Stimulated activated CD8-positive, alpha-beta memory T cell treated with anti-CD3 and anti-CD28 coated beads, Interleukin-4, amount 100 ng/mL, for 1 hour (primary cell): Measurements from ENCODE around the gene CDH15.

Experiments
- DNase-seq, 2 donors: peaks; one replicate each; pipeline ENCODE4 v3.0.0-alpha.2; 2020; ENCODE audit warnings: low read depth in 2 of 2, low spot score in 1 of 2

Gene CDH15, protein sequence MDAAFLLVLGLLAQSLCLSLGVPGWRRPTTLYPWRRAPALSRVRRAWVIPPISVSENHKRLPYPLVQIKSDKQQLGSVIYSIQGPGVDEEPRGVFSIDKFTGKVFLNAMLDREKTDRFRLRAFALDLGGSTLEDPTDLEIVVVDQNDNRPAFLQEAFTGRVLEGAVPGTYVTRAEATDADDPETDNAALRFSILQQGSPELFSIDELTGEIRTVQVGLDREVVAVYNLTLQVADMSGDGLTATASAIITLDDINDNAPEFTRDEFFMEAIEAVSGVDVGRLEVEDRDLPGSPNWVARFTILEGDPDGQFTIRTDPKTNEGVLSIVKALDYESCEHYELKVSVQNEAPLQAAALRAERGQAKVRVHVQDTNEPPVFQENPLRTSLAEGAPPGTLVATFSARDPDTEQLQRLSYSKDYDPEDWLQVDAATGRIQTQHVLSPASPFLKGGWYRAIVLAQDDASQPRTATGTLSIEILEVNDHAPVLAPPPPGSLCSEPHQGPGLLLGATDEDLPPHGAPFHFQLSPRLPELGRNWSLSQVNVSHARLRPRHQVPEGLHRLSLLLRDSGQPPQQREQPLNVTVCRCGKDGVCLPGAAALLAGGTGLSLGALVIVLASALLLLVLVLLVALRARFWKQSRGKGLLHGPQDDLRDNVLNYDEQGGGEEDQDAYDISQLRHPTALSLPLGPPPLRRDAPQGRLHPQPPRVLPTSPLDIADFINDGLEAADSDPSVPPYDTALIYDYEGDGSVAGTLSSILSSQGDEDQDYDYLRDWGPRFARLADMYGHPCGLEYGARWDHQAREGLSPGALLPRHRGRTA

DNA sequence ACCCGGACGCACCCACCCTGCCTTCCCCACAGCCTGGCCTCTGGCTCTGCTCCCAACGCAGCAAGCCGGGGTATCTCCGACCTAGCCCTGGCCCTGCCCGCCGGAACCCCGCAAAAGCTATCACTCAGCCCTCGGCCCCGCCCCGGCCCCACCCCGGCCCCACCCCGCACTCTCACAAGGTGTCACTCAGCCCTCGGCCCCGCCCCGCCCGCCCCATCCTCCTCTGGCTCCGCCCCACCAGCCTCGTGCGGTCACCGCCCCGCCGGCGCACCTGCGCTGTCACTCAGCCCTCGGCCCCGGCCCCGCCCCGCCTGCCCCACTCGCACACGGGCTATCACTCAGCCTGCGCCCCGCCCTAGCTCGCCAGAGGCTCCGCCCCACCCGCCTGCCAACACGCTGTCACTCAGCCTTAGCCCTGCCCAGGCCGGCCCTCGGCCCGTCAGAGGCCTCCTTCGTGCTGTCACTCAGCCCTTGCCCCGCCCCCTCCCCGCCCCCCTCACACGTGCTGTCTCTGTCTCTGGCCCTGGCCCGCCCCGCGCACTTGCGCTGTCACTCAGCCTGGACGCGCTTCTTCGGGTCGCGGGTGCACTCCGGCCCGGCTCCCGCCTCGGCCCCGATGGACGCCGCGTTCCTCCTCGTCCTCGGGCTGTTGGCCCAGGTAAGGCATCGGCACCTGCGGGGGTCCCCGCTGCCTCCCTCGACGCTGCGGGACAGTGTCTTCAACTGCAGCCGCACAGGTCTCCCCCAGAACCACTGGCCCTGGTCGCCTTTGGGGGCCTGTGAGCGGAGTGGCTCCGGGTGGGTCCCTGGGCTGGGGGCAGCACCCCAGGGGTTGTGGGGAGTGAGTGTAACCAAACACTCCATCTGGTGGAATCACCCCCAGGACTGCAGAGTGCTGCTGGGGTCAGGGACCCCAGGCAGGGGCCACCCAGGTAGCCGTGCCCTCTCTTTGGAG lies at the start of gene CDH15:
Gene CDH15 (plus strand): TSS at position 533 of the 955 bp plus-strand sequence. CDS start 84 bp downstream, at position 617.
- peak; percentile 76 to 84 for DNase-seq

DNA sequence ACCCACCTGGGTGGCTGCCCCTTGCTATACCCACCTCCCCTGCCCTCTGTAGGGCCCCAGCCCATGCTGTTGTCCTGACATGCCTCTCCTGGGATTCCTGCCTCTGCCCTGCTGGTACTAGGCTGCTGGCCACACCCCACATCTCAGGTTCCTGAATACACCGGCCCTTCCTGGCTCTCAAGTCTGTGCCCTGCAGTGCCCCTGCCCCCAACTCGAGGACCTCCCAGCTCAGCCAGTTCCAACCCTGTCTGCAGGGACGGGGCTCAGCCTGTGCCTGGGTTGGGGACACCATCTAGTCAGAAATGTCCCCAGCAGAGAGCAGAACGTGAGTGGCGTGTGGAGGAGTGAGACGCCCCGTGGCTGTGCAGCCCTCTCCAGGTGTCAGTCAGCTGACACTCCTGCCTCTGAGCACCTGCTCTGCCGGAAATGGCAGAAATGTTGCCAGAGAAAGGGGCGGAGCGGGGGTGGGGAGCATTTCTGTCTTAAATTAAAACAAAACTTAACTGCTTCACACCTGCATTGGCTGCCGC lies 49.2 kb upstream of the CDH15 start:
- peak in 1 of 2 donors; percentile 21 for DNase-seq

DNA sequence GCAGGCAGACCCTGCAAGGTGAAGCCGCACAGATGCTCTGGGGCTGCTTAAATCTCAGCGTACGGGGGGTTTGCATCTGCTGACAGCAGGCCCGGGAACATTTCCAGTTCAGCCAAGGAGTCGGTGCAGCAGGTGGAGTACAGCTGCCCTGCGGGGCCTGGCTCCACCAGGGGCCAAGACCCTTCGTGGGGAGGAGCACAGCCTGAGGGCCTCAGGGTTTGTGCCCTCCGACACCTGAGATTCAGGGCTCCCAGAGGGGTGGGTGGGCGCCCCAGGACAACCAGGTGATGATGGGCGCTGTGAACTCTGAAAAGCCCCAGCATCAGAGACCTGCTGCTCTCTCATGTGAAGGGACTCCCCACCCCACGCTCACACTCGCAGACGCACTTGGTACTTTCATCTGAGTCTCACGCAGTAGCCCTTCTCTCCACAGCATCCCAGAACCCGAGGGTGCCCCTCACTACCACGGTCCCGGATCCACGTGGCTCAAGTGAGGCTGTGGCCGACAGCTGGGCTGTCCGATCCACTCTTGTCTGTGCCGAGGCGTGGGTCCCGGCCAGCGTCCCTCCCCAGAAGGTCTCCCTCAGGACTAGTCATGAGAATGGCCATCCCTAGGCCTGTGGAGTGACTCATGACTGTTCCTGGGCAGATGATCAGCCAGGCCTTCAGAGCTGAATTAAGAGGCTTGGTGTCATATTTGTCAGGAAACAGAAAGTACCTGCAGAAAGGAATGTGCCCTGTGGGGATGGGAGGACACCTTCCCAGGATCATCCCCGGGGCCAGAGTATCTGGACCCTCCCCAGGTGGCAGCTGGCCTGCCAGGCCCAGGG lies 48.3 kb upstream of the CDH15 start:
- no peak for DNase-seq

DNA sequence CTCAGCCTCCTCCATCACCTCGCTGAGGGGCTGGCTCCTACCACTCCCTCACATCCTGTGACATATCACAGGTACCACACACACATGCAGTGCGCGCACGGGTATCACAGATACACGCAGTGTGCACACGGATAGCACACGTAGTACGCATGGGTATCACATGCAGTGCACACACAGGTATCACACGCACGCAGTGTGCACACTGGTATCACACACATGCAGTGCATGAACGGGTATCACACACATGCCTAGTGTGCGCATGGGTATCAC lies 47.8 kb upstream of the CDH15 start:
- no peak for DNase-seq

DNA sequence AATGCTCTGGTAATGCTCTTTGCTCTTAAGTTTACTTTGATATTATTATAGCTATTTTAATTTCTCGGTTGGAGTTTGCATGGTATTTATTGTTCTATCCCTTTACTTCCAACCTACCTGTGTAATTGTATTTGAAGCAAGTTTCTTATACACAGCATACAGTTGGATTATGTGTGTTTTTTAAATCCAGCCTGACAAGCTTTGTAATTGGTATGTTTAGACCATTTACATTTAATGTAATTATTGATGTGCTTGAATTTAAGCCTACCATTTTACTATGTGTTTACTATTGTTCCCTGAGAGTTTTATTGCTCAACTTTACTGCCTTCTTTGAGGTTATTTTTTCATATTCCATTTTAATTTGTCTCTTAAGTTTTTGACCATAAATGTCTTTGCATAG lies 42.2 kb upstream of the CDH15 start:
- no peak for DNase-seq

DNA sequence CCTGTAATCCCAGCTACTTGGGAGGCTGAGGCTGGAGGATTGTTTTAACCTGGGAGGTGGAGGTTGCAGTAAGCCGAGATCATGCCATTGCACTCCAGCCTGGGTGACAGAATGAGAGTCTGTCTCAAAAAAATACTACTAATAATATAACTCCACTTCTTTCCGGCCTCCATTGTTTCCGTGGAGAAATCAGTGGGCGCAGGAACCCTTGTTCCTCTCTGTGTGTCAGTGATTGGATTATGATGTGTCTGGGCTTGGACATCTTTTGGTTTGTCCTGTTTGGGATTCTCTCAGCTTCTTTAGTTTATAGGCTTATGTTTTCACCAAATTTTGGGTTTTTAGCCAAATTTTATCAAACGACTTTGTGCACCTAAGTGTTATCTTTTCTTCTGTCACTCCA lies 41.1 kb upstream of the CDH15 start:
- no peak for DNase-seq

DNA sequence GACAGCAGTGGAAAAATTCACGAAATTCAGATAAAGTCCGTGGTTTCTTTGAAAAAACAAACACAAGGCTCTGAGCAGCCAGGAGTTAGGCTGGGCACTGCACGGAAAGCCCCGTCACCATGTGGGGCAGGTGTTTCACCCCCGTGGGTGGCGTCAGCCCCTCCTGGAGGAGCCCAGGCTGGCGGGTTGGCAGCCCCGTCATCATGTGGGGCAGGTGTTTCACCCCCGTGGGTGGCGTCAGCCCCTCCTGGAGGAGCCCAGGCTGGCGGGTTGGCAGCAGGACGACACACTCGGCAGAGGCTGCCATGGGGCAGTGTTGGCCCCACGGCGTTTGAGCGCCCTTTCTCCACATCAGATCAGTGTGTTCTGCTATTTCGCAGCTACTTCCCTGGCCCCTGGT lies 39.8 kb upstream of the CDH15 start:
- no peak for DNase-seq

DNA sequence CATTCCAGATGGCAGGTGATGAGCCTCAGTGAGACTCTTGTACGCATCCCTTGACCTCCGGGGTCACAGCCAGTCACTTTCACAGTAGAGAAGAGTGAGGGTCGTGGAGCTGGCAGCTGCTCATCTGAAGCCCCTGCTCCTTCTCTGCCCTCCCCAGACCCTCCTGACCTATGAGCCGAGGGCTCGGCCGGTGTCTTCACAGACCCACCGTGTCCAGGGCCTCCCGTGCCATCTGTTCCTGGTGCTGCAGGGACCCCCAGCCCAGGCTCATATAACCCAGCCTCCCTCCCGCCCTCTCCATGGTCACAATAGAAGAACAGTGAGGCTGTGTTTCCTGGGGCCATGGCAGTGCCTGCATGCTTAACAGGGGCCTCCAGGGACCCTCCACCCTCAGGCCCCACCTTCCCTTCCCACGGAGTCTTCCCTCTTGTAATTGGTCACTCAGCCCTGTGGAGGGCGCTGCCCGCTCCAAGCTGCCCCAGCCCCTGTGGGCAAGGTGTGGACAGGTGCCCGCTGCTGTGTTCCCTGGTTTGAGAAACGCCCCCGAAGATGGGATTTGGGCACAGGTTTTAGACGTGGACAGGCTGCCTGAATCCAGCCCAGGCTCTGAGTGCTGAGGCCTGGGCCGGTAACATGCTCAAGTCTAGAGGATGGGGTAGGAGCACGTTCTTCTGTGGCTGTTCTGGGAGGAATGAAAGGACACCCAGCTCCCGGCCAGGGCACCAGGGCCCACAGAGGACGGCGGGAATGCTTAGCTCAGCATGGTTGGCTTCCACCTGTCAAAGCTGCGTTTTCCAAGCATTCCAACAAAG lies 39.1 kb upstream of the CDH15 start:
- DNase-seq = no peak

DNA sequence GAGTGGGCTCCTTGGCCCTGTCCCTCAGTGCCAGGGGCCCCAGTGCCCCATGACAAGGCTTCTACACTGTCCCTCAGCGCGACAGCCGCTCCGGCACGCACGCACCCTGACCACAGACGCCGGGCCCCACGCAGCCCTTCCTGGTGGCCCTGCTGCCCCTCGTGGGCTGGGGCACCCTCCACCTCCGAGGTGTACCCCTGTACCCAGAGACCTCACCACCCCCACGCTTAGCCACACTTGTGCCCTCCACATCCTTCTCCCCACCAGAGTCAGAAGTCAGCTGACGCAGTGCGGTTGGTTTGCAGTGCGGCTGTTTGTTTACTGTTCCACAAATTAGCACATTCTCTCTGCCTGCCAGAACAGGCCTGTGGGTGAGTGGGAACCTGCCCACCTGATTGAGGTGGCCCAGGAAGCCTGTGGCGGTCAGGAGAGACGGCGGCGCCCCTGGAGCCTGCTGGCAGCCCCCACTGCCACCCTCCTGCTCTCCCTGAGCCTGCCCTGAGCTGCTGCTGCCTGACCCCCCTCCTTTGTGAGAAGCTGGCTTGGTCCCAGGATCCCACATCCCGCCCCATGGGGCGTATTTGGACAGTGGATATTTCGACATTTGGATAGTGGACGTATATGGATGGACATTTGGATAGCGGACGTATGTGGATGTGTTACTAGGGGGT lies 38.0 kb upstream of the CDH15 start:
- no peak for DNase-seq

DNA sequence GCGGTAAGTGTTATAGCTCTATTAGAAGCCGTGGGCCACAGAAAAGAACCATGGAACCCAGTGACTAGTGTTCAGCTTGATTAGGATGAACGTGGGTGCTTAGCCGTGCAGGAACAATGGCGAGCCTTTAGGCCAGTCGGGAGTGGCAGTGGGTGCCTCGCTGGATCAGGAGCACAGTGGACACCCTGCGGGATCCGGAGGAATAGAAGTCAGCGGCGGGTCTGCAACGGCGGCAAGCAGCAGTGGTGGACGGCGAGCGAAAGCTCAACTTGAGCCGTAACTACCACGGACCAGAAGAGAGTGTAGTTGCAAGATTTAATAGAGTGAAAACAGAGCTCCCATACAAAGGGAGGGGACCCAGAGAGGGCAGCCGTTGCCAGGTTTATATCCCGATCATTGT lies 37.3 kb upstream of the CDH15 start:
- no peak for DNase-seq

DNA sequence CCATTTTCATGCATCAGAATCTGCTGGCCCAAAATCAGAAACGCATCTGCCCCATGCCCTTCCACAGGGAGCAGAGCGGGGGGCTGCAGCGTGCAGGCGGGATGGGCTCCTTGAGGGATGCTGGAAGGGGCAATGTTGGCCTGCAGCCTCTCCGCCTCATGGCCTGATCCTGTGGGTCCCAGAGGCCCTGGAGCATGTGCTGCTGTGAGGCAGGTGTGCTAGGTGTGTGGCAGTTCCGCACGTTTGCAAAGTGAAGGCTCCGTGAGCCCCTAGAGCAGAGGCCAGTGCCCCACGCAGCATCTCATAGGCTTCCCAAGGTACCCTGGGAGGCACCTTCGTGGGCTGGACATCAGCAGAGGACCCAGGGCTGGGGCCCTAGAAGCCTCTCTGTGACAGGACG lies 36.4 kb upstream of the CDH15 start:
- DNase-seq = no peak

DNA sequence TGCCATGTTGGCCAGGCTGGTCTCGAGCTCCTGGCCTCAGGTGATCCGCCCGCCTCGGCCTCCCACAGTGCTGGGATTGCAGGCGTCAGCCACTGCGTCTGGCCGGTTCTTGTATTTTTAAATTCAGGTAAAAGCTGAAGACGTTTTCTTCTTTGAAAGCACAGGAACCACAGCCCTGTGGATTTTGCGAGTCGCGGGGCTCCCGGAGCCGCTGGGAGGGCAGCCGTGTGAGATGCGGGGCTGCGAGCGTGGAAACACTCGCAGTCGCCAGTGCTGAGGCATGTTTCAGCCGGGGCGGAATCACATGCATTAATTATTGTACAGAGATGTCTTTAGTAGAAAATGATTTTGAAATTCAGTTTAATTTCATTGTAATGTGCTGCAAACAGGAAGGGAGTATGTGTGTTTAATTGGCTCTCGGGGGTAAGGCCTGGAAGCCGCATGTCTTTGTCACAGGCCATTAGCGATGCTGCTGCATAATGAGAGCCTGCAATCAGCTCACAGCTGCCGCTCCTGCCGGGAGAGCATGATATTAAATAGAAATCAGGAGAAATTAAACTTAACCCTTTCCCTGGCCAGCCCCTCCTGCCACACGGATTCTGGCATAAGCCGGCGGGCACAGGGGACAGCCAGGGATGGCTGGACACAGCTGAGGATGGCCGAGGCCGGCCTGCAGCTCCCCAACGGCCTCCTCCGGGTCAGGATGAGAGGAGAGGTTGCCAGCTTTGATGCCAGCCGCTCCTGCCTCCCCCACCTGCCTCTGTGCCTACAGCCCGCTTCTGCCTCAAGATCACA lies 35.4 kb upstream of the CDH15 start:
- DNase-seq = no peak

DNA sequence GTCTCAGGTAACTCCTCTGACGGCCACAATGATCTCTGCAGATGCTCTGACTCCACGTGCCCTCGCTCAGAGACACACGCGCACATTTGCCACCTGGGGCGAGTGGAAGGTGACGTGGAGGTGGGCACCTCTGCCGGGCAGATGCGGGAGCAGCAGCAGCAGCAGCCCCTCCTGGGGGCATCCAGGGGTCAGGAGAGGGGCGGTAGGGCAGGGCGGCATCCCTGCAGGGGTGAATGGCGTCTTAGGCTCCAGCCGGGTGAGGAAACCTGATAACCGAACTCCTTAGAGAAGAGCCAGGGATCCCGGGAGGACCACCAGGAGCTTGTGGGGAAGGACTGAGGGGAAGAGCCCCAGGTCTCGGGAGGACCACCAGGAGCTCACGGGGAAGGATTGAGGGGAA lies 34.6 kb upstream of the CDH15 start:
- DNase-seq = no peak

DNA sequence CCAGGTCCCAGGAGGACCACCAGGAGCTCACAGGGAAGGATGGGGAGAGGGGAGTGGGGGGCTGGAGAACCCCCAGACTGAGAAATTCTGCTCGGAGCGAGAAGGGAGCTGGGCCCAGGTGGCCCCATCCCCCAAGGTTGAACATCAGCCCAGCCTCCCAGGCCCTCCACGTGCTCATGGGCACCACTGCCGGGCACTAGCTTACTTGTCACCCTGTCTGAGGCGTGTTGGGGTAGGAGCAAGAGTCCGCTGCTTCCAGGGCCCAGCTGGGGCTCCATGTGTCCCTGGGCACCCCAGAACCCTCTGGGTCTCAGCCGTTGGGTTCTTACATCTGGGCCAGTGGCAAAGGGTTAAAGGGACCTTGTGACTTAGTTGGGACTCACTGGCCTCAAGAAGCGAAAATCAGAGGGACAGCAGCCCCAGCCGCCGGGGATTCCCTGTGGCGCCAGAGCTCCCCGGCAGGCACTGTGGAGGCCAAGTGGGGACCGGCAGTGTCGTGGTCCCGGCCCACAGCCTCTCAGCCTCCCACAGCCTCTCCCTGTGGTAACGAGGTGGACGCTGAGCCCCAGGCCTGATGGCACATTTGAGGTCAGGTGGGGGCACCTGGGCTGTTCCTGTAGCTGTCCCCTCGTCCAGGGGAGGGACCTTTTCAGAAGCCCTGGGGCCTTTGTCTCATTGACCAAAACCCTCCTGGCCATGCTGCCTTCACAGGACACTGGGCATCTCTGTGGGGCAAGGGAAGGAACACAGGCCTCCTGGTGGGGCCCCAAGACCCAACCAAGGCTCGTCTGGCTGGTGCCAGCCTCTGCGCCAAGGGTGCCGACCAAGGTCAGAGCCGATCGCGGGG lies 33.7 kb upstream of the CDH15 start:
- no peak for DNase-seq

DNA sequence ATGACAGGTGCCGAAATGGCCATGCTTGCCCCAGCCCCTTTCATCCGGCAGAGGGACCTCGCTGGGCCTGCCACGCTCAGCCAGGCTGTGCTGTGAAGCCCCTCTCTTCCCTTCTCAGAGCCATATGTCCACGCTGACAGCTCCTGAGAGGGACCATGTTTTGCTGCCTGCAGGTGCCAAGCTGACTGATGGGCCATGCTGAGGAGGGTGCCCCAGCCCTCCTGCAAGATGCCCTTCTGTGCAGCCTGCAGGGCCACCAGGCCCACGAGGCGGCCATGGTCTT lies 33.1 kb upstream of the CDH15 start:
- no peak for DNase-seq

DNA sequence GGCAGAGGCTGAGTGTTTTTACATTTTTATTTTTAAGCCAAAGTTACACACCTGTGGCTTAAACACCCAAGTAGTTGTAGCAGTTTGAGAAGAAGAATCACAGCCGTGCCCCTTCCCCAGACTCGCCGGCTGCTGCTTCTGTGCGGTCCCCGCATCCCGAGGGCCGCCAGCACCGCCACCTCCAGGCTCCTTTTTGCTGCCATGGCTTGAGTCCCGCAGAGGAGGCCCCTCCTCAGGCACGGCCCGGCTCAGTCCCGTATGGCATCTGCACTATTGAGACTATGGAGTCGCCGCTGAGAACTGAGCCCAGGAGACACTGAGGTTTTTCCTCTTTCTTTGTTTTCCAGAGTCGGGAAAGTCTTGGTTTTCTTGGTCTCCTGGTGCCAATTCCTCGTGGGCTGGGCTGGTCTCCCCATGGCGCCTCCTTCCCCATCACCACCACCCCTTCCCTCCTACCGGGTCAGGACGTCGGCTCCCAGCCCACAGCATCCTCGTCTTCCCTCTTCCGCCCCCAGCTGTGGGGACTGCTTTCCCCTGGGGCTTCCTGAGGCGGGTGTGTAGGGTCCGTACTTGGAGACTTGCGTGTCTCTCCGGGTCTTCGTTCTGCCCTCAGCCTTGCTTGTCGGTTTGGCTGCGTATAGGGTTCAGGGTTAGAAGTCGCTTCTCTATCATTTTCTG lies 32.6 kb upstream of the CDH15 start:
- no peak for DNase-seq

DNA sequence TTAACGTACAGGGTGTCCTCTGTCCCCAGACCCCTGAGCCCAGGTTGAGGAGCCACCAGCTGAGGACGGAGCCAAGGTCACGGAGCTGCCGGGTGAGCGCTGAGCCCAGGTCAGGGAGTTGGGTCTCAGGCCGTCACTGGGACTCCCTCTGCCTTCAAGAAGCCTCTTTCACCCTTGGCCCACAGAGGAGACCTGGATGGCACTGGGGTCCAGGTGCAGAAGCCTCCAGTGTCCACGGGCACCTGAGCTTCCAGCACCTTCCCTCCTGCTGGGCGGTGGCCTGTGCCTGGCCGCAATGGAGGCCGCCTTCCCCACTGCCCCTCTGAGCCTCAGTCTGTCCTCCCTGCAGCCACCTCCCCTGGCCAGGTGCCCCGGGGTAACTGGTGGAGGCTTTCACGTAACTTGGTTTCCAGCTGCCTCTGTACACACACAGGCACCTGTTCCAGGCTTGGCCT lies 31.6 kb upstream of the CDH15 start:
- no peak for DNase-seq
